PC-9 (cell line): ENCODE data around the gene ARL8B. TPM values are rescaled to one million over a fixed set of nuclear protein-coding genes. Genes with fewer than 3 reads are reported as not detected.
"Not testable (repeated sequence)": the region's sequence is repeated elsewhere in the genome, so short reads cannot be mapped to it uniquely, and the experiment has no call there.

Experiments
- BruUV-seq: library from RNA; stranded (reverse); fragments of 400-500 nt; replicated peaks from 2 replicates; lab custom pipeline; 2021; lab: Mats Ljungman, UMichigan
- CTCF ChIA-PET: fragments of 300-600 bp; sonication (Branson Sonifier 250); formaldehyde crosslinking; loops from one replicate; lab custom pipeline; 2022; ENCODE audit warnings: antibody characterized with exemption; lab: Charles Lee
- POLR2A ChIA-PET: fragments of 300-600 bp; sonication (Branson Sonifier 250); formaldehyde crosslinking; loops from one replicate; lab custom pipeline; 2022; ENCODE audit warnings: antibody characterized with exemption; ENCODE audit not compliant: unreplicated experiment; lab: Charles Lee
- DNase-seq, 2 experiments: peaks; one replicate each; pipeline versions ENCODE4 v3.0.0 to v3.0.0-alpha.2; 2015 to 2022; ENCODE audit warnings: mixed read lengths in 1 of 2
- H2AFZ ChIP-seq: fragments of 200-600 bp; sonication (generic); 2 replicates; pipeline ENCODE4 v1.8.1; 2017; ENCODE audit warnings: antibody characterized with exemption
- H3F3A ChIP-seq: fragments of 200-600 bp; sonication (generic); 2 replicates; pipeline ENCODE4 v1.8.1; 2017; ENCODE audit warnings: antibody characterized with exemption, mild to moderate bottlenecking, low read depth; ENCODE audit not compliant: insufficient read depth
- H3K27ac ChIP-seq: fragments of 200-600 bp; sonication (generic); 2 replicates; pipeline ENCODE4 v1.6.1; 2016; ENCODE audit warnings: mixed run types
- H3K27me3 ChIP-seq: fragments of 200-600 bp; sonication (generic); 2 replicates; pipeline ENCODE4 v1.6.1; 2016; ENCODE audit warnings: low read depth, mixed run types; ENCODE audit not compliant: insufficient read depth
- H3K36me3 ChIP-seq: fragments of 200-600 bp; sonication (generic); 2 replicates; pipeline ENCODE4 v1.6.1; 2016; ENCODE audit warnings: low read depth, mixed run types
- H3K4me1 ChIP-seq: fragments of 200-600 bp; sonication (generic); replicated peaks from 2 replicates; pipeline ENCODE4 v1.6.1; 2016; ENCODE audit warnings: mixed run types; ENCODE audit not compliant: insufficient read depth
- H3K4me2 ChIP-seq: fragments of 200-600 bp; sonication (generic); 2 replicates; pipeline ENCODE4 v1.6.1; 2017; ENCODE audit warnings: mixed run types
- H3K4me3 ChIP-seq: fragments of 200-600 bp; sonication (generic); 2 replicates; pipeline ENCODE4 v1.6.1; 2016; ENCODE audit warnings: mixed run types
- H3K79me2 ChIP-seq: fragments of 200-600 bp; sonication (generic); 2 replicates; pipeline ENCODE4 v1.6.1; 2017; ENCODE audit warnings: low read depth, mixed run types
- H3K9me2 ChIP-seq: fragments of 200-600 bp; sonication (generic); 2 replicates; pipeline ENCODE4 v1.8.1; 2017; ENCODE audit warnings: mild to moderate bottlenecking; ENCODE audit not compliant: insufficient read depth
- H3K9me3 ChIP-seq: fragments of 200-600 bp; sonication (generic); 2 replicates; pipeline ENCODE4 v1.8.1; 2016; ENCODE audit warnings: low read depth; ENCODE audit not compliant: insufficient read depth
- H4K20me1 ChIP-seq: fragments of 200-600 bp; sonication (generic); 2 replicates; pipeline ENCODE4 v1.8.1; 2017; ENCODE audit not compliant: insufficient read depth
- CTCF ChIP-seq: fragments of 200-600 bp; sonication (generic); conservative IDR thresholded peaks from 2 replicates; pipeline ENCODE4 v1.6.1; 2017; ENCODE audit warnings: mixed run types, antibody characterized with exemption, mild to moderate bottlenecking, moderate library complexity
- EZH2 ChIP-seq: fragments of 200-600 bp; sonication (generic); IDR thresholded peaks from 2 replicates; pipeline ENCODE4 v1.8.0; 2017; ENCODE audit warnings: antibody characterized with exemption, low read depth
- intact Hi-C: fragments of 100-400 bp; cut with micrococcal nuclease; formaldehyde crosslinking; loops from one replicate; pipeline ENCODE4 v1.10.0; 2022; ENCODE audit not compliant: unreplicated experiment
- total RNA-seq: library from RNA; stranded (reverse); gene quantifications from 2 replicates; pipeline ENCODE4 v1.2.3, GENCODE V29; 2021

ARL8B gene
- total RNA-seq, 1 experiment from 2014 or later, result 45.4 TPM

- BruUV-seq, result no TSS peak
- Histone ChIP-seq H3F3A (no peaks in the 10 kb centered on the region), H3K36me3 (no peaks in the 10 kb centered on the region), H2AFZ (no peak overlapping the region), H3K9me3 (no peaks in the 10 kb centered on the region), H3K4me1 (no peaks in the 10 kb centered on the region), H3K27me3 (no peaks in the 10 kb centered on the region), H3K4me2 (no peak overlapping the region), H3K9me2 (no peaks in the 10 kb centered on the region), H4K20me1 (no peaks in the 10 kb centered on the region), H3K4me3 (no peak overlapping the region), H3K27ac (no peak overlapping the region), H3K79me2 (no peaks in the 10 kb centered on the region)
- intact Hi-C loops, result no loop called here
- no peak for DNase-seq
- ChIA-PET POLR2A (no interaction called here), CTCF (no interaction called here)
- no peak for TF ChIP-seq CTCF
- TF ChIP-seq EZH2, result no peak
Measured at GRCh38 chr3:5102532-5102931, 19.6 kb upstream of the ARL8B start.

DNA sequence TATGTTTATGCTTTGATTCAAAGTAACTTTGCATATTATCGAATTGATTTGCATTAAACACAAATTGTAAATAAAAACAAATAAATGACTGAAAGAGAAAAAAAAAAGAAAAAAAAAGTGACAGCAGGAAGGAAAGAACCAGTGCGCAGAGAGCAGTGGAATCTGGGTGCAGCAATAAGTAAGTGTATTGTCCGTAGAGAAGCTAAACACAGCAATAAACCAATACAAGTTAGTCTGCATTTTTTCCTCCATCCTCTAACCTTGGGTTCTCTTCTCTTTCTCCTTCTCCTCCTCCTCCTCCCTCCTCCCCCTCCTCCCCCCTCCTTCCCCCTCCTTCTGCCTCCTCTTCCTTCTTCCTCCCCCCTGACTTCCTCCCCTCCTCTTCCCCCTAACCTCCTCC is 18.3 kb upstream of the ARL8B start:
- H3F3A ChIP-seq, result no peaks in the 10 kb centered on the region
- no peaks in the 10 kb centered on the region for H3K9me3 ChIP-seq
- H4K20me1 ChIP-seq, result no peaks in the 10 kb centered on the region
- ChIA-PET CTCF (no interaction called here), POLR2A (no interaction called here)
- no peaks in the 10 kb centered on the region for H3K79me2 ChIP-seq
- no peaks in the 10 kb centered on the region for H3K4me1 ChIP-seq
- H3K36me3 ChIP-seq, result no peaks in the 10 kb centered on the region
- H3K27me3 ChIP-seq, result no peaks in the 10 kb centered on the region
- intact Hi-C loops, result no loop called here
- H2AFZ ChIP-seq, result no peak overlapping the region
- no peak for DNase-seq
- BruUV-seq, result no TSS peak
- no peak overlapping the region for H3K4me3 ChIP-seq
- TF ChIP-seq CTCF (no peak), EZH2 (no peak)
- H3K27ac ChIP-seq, result no peak overlapping the region
- no peaks in the 10 kb centered on the region for H3K9me2 ChIP-seq
- H3K4me2 ChIP-seq, result no peak overlapping the region

- ChIA-PET CTCF (no interaction called here), POLR2A (no interaction called here)
- no peak for DNase-seq
- Histone ChIP-seq H3K9me3 (no peaks in the 10 kb centered on the region), H3K9me2 (no peaks in the 10 kb centered on the region), H3K27me3 (no peaks in the 10 kb centered on the region), H3K4me1 (no peaks in the 10 kb centered on the region), H3K79me2 (no peaks in the 10 kb centered on the region), H3K27ac (no peak overlapping the region), H3K4me2 (no peak overlapping the region), H4K20me1 (no peaks in the 10 kb centered on the region), H3K36me3 (no peaks in the 10 kb centered on the region), H2AFZ (no peak overlapping the region), H3F3A (no peaks in the 10 kb centered on the region), H3K4me3 (no peak overlapping the region)
- no TSS peak for BruUV-seq
- TF ChIP-seq EZH2, result no peak
- intact Hi-C loops, result no loop called here
Measured at GRCh38 chr3:5105050-5105449, 17.0 kb upstream of the ARL8B start.

DNA sequence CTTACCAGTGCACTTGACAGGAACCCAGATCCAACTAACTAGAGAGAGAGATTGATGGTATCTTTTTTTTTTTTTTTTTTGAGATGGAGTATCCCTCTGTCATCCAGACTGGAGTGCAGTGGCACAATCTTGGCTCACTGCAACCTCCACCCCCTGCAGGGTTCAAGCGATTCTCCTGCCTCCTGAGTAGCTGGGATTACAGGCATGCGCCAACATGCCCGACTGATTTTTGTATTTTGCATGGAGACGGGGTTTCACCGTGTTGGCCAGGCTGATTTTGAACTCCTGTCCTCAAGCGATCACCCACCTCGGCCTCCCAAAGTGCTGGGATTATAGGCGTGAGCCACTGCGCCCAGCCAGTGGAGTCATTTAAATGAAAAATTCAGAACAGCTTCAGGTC is 15.7 kb upstream of the ARL8B start:
- H3K4me2 ChIP-seq, intact Hi-C loops, POLR2A ChIA-PET, H3K4me1 ChIP-seq, H3K36me3 ChIP-seq, CTCF ChIA-PET, H3K79me2 ChIP-seq, H3F3A ChIP-seq, H3K27ac ChIP-seq, H2AFZ ChIP-seq, H3K9me2 ChIP-seq, H3K9me3 ChIP-seq, H3K27me3 ChIP-seq, BruUV-seq, DNase-seq, H3K4me3 ChIP-seq, H4K20me1 ChIP-seq: not testable (repeated sequence)

- H3K9me2 ChIP-seq, H3K4me2 ChIP-seq, H3K9me3 ChIP-seq, CTCF ChIA-PET, DNase-seq, H3K27ac ChIP-seq, H3K4me1 ChIP-seq, H2AFZ ChIP-seq, H3K36me3 ChIP-seq, H3K27me3 ChIP-seq, H3K4me3 ChIP-seq, BruUV-seq, H4K20me1 ChIP-seq, intact Hi-C loops, H3K79me2 ChIP-seq, H3F3A ChIP-seq: not testable (repeated sequence)
- POLR2A ChIA-PET, result interaction anchor here (0.6 kb wide), 1 partner anchor 588 kb away, joined by 8 read pairs; no protein-coding TSS in a partner anchor
Measured at GRCh38 chr3:5106933-5107334, 15.2 kb upstream of the ARL8B start.
